Measurements from ENCODE around the gene CCL20.

GRCh38 chr2:227856697-227857096 lies 43.1 kb downstream of the CCL20 start:
- no peak for TF ChIP-seq POLR2AphosphoS5 (IDR thresholded peaks at IDR 0.05; ENCODE audit: low read depth, low read length)
- no peak for TF ChIP-seq TAF1 (IDR thresholded peaks at IDR 0.05; ENCODE audit: borderline replicate concordance, low read depth, low read length)
- TF ChIP-seq POLR2A (IDR thresholded peaks at IDR 0.05; ENCODE audit: low read depth, low read length), result no peak

Measured in GM12892 (cell line).